ENCODE results near the gene KCNC4. TPM values are rescaled to one million over a fixed set of nuclear protein-coding genes. Genes with fewer than 3 reads are reported as not detected.

Gene KCNC4
- polyA plus RNA-seq, 1 donor: 6.7 TPM

- no peak for DNase-seq
Measured at GRCh38 chr1:110253213-110253612, 43.1 kb downstream of the KCNC4 start.

- DNase-seq: no peak
Measured at GRCh38 chr1:110254604-110255391, 44.7 kb downstream of the KCNC4 start.

- no peak for DNase-seq
Measured at GRCh38 chr1:110255392-110255787, 45.3 kb downstream of the KCNC4 start.

- no peak for DNase-seq
Measured at GRCh38 chr1:110258734-110259133, 48.6 kb downstream of the KCNC4 start.

- no peak for DNase-seq
Measured at GRCh38 chr1:110259770-110260169, 49.7 kb downstream of the KCNC4 start.

Other genes with a start within 250 kb of the KCNC4 start
- gene AHCYL1, start 225.5 kb upstream of the KCNC4 start, polyA plus RNA-seq (ENCODE audit: insufficient read length): 129 TPM
- 57.4 TPM for gene STRIP1, start 175.7 kb upstream of the KCNC4 start, polyA plus RNA-seq (ENCODE audit: insufficient read length)
- gene ALX3, start 139.6 kb upstream of the KCNC4 start, polyA plus RNA-seq (ENCODE audit: insufficient read length): not detected
- not detected for gene UBL4B, start 97.9 kb upstream of the KCNC4 start, polyA plus RNA-seq (ENCODE audit: insufficient read length)
- gene SLC6A17, start 59.8 kb upstream of the KCNC4 start, polyA plus RNA-seq (ENCODE audit: insufficient read length): 0.70 TPM
- 13.8 TPM for gene RBM15, start 129.1 kb downstream of the KCNC4 start, polyA plus RNA-seq (ENCODE audit: insufficient read length)
- gene SLC16A4, start 180.7 kb downstream of the KCNC4 start, polyA plus RNA-seq (ENCODE audit: insufficient read length): 112 TPM
- gene LAMTOR5, start 197.4 kb downstream of the KCNC4 start, polyA plus RNA-seq (ENCODE audit: insufficient read length): 259 TPM
- 0.17 TPM for gene PROK1, start 240.8 kb downstream of the KCNC4 start, polyA plus RNA-seq (ENCODE audit: insufficient read length)

All from left kidney (tissue), 2 donors.